ENCODE data around the gene NR2C1. TPM values are rescaled to one million over a fixed set of nuclear protein-coding genes. Genes with fewer than 3 reads are reported as not detected.
"Not testable (repeated sequence)": the region's sequence is repeated elsewhere in the genome, so short reads cannot be mapped to it uniquely, and the experiment has no call there.

The NR2C1 gene
- total RNA-seq, 1 experiment from 2014 or later: 102 TPM

DNA sequence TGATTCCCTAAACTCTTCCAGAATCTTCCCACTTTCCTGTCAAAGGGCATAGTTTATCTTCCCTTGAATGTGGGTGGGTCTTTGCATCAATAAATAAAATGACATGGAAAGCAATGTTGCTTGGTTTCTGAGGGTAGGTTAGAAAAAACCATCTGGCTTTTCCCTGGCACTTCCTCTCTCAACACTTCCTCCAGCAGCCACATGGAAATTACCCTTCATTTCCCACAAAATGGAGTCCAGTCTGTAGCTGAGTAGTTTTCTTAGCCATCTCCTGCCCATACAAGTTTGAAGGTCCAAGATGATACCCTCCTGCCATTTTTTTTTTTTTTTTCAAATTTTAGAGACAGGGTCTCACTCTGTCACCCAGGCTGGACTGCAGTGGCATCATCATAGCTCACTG lies 58.9 kb downstream of the NR2C1 start:
- in situ Hi-C loops (cut with HindIII; ENCODE audit: low sequenced_read_pairs): no loop called here
- no peak for DNase-seq (ENCODE audit: low spot score)

- no peak for DNase-seq (ENCODE audit: low spot score)
- in situ Hi-C loops (cut with HindIII; ENCODE audit: low sequenced_read_pairs): no loop called here
These were observed 67.2 kb downstream of the NR2C1 start for GRCh38 chr12:95006206-95006605.

DNA sequence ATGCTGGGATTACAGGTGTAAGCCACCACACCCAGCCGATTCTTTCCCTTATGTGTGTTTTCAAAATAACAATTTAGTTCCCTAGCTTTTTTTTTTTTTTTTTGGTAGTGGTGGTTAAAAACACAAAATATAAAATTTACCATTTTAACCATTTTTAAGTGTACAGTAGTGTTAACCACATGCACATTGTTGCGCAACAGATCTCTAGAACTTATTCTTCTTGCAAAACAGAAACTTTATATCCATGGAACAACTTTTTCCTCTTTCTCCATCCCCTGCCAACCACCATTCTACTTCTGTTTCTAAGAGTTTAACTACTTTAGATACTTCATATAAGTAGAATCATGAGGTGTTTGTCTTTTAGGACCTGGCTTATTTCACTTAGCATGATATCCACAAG lies 68.8 kb downstream of the NR2C1 start:
- in situ Hi-C loops (cut with HindIII; ENCODE audit: low sequenced_read_pairs): no loop called here

DNA sequence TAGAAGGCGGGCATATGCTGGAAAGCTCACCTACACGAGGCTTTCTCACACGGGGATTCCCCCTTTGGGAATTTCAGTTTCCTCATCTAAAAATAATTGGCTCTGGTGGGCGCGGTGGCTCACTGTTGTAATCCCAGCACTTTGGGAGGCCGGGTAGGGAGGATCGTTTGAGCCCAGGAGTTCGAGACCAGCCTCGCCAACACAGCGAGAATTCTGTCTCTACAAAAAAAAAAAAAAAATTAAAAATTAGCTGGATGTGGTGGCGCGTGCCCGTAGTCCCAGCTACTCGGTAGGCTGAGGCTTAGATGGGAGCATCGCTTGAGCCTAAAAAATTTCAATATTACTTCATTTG lies 69.5 kb downstream of the NR2C1 start:
- in situ Hi-C loops (cut with HindIII; ENCODE audit: low sequenced_read_pairs): no loop called here
- no peak for DNase-seq (ENCODE audit: low spot score)

More for the DNA sequence above, 68.8 kb downstream of the NR2C1 start:
- DNase-seq (ENCODE audit: low spot score): no peak

- DNase-seq (ENCODE audit: low spot score): peak; percentile 96
- in situ Hi-C loops (cut with HindIII; ENCODE audit: low sequenced_read_pairs): no loop called here
These were observed 70.1 kb downstream of the NR2C1 start, which contains the start of gene NDUFA12 for GRCh38 chr12:95003213-95003920. TSS of gene NDUFA12 (minus strand) at chr12:95003697. CDS start at chr12:95003680, 17 bp downstream.

DNA sequence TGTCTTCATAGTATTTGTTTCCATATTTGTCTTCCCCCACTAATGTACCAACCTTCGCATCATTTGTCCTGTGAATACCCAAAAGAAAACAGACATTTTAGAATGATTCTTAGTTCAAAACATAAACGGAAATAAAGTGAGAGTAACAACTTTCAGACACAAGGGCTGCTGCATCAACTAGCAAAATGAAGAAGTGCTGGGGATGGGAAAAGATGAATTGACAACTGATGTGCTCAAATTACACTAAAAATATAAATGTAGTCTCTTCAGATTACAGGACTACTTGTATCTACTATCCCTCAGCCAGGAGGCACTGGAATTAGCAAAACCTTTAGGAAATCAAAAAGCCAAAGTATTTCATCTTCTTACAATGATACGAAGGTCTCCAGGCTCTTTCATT lies 70.7 kb downstream of the NR2C1 start:
- in situ Hi-C loops (cut with HindIII; ENCODE audit: low sequenced_read_pairs): no loop called here
- DNase-seq (ENCODE audit: low spot score): no peak

- DNase-seq (ENCODE audit: low spot score): no peak
- in situ Hi-C loops (cut with HindIII; ENCODE audit: low sequenced_read_pairs): no loop called here
These were observed 75.1 kb downstream of the NR2C1 start for GRCh38 chr12:94998326-94998725.

DNA sequence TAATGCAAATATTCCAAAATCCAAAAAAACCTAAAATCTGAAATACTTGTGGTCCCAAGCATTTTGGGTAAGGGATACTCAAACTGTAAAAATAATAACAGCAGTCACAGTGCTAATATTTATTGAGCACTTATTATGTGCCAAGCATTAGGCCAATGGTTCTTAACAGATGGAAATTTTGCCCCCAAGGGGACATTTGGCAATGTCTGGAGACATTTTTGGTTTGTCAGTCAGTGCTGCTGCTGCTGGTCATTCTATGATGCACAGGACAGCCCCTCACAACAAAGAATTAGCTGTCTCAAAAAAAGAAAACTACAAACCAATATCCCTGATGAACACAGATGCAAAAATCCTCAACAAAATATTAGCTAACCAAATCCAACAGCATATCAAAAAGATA lies 75.7 kb downstream of the NR2C1 start:
- in situ Hi-C loops (cut with HindIII; ENCODE audit: low sequenced_read_pairs): no loop called here
- DNase-seq (ENCODE audit: low spot score): no peak

GRCh38 chr12:94997061-94997460 lies 76.4 kb downstream of the NR2C1 start:
- no peak for DNase-seq (ENCODE audit: low spot score)
- in situ Hi-C loops (cut with HindIII; ENCODE audit: low sequenced_read_pairs): no loop called here

GRCh38 chr12:94994312-94994711 lies 79.1 kb downstream of the NR2C1 start:
- no peak for DNase-seq (ENCODE audit: low spot score)
- in situ Hi-C loops (cut with HindIII; ENCODE audit: low sequenced_read_pairs): no loop called here

DNA sequence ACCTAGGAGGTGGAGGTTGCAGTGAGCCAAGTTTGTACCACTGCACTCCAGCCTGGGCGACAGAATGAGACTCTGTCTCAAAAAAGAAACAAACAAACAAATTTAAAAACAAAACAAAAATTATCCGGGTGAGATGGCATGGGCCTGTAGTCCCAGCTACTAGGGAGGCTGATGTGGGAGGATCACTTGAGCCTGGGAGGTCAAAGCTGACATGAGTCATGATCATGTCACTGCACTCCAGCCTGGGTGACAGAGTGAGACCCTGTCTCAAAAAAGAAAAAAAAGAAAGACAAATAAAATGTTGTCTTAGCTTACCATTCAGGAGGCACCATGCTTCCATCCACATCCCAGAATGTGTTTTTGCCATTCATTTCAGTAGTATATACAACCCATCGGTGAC lies 79.6 kb downstream of the NR2C1 start:
- in situ Hi-C loops (cut with HindIII; ENCODE audit: low sequenced_read_pairs); DNase-seq (ENCODE audit: low spot score): not testable (repeated sequence)

- in situ Hi-C loops (cut with HindIII; ENCODE audit: low sequenced_read_pairs): no loop called here
- DNase-seq (ENCODE audit: low spot score): no peak
These were observed 83.2 kb downstream of the NR2C1 start for GRCh38 chr12:94990222-94990621.

GRCh38 chr12:94988471-94988870 lies 84.9 kb downstream of the NR2C1 start:
- no peak for DNase-seq (ENCODE audit: low spot score)
- in situ Hi-C loops (cut with HindIII; ENCODE audit: low sequenced_read_pairs): no loop called here

GRCh38 chr12:94987801-94988200 lies 85.6 kb downstream of the NR2C1 start:
- in situ Hi-C loops (cut with HindIII; ENCODE audit: low sequenced_read_pairs): no loop called here
- no peak for DNase-seq (ENCODE audit: low spot score)

GRCh38 chr12:94987076-94987669 lies 86.2 kb downstream of the NR2C1 start:
- in situ Hi-C loops (cut with HindIII; ENCODE audit: low sequenced_read_pairs): no loop called here
- no peak for DNase-seq (ENCODE audit: low spot score)

DNA sequence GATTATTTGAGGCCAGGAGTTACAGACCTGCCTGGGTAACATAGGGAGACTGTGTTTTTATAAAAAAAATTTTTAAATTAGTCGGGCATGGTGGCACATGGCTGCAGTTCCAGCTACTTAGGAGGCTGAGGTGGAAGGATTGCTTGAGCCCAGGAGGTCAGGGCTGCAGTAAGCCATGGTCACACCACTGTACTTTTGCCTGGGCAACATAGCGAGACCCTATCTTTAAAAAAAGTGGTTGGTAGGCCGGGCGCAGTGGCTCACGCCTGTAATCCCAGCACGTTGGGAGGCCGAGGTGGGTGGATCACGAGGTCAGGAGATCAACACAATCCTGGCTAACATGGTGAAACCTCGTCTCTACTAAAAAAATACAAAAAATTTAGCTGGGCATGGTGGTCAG lies 88.3 kb downstream of the NR2C1 start:
- DNase-seq (ENCODE audit: low spot score); in situ Hi-C loops (cut with HindIII; ENCODE audit: low sequenced_read_pairs): not testable (repeated sequence)

- in situ Hi-C loops (cut with HindIII; ENCODE audit: low sequenced_read_pairs): no loop called here
- no peak for DNase-seq (ENCODE audit: low spot score)
These were observed 90.1 kb downstream of the NR2C1 start for GRCh38 chr12:94983321-94983720.

DNA sequence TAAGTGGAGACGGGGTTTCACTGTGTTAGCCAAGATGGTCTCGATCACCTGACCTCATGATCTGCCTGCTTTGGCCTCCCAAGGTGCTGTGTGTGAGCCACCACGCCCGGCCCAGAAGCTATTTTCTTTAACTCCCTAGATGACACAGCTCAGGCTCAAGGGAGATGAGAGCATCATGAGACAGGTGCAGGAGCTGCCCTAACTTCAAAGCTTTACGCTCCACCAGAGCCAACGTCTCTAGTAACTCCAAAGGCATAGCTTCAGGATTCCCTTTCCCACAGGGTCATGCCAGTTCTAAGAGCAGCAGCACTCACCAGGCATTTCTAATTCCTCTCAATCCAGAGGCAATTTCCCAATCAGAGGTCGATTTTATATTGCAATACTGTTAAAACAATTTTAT lies 91.0 kb downstream of the NR2C1 start:
- in situ Hi-C loops (cut with HindIII; ENCODE audit: low sequenced_read_pairs): no loop called here
- no peak for DNase-seq (ENCODE audit: low spot score)

GRCh38 chr12:94980577-94980976 lies 92.8 kb downstream of the NR2C1 start:
- in situ Hi-C loops (cut with HindIII; ENCODE audit: low sequenced_read_pairs): no loop called here
- peak; percentile 56 for DNase-seq (ENCODE audit: low spot score)

DNA sequence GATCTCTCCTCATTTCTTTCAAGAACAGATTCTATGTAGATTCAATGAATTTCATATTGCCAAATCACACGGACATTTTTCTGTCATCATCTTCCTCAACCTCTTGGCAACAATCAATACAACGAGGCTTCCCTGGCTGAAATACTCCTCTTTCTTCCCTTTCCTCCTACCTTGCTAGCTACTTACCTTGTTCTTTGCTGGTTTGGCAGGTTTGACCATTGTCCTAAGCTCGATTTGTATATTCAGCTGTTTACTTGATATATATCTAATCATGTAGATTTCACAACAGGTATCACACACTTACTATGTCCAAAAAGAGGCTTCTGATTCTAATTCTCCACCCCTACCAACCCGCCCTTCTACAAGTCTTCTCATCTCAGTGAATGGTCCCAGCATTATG lies 93.5 kb downstream of the NR2C1 start:
- no peak for DNase-seq (ENCODE audit: low spot score)
- in situ Hi-C loops (cut with HindIII; ENCODE audit: low sequenced_read_pairs): no loop called here
